Thoracic aorta (tissue), 2 donors: Measurements from ENCODE around the gene ARHGEF28. TPM values are rescaled to one million over a fixed set of nuclear protein-coding genes. Genes with fewer than 3 reads are reported as not detected.

Experiments used
- ATAC-seq: fragments of 150-250 bp; one replicate; pipeline ENCODE4 v1.8.0; 2017; ENCODE audit warnings: low read depth; ENCODE audit not compliant: insufficient number of reproducible peaks, low FRiP score
- DNase-seq: peaks from one replicate; pipeline ENCODE4 v3.0.0-alpha.2; 2020; ENCODE audit warnings: low spot score
- H3K27ac ChIP-seq, 2 donors: fragments of 200-600 bp; sonication (generic); 1 replicate in 1 of 2; 2 replicates in 1 of 2; pipeline ENCODE4 v1.5.1; 2016; ENCODE audit warnings: mild to moderate bottlenecking in 2 of 2, moderate library complexity in 2 of 2
- H3K27me3 ChIP-seq: fragments of 200-600 bp; sonication (generic); replicated peaks from 2 replicates; pipeline ENCODE4 v1.6.0; 2016; ENCODE audit warnings: mild to moderate bottlenecking; ENCODE audit not compliant: insufficient read depth
- H3K36me3 ChIP-seq: fragments of 200-600 bp; sonication (generic); one replicate; pipeline ENCODE4 v1.5.1; 2016
- H3K4me1 ChIP-seq, 2 donors: fragments of 200-600 bp; sonication (generic); 1 replicate in 1 of 2; 2 replicates in 1 of 2; pipeline versions ENCODE4 v1.5.1 to v1.6.0; 2016; ENCODE audit warnings: low read depth in 2 of 2, mild to moderate bottlenecking in 1 of 2; ENCODE audit not compliant: control insufficient read depth in 1 of 2
- H3K4me3 ChIP-seq: fragments of 200-600 bp; sonication (generic); 2 replicates; pipeline ENCODE4 v1.5.1; 2016; ENCODE audit warnings: mild to moderate bottlenecking
- H3K9me3 ChIP-seq: fragments of 200-600 bp; sonication (generic); 2 replicates; pipeline ENCODE4 v1.5.1; 2016
- total RNA-seq, 2 donors: library from RNA; depleted of rRNA; stranded (reverse); fragments of >200 nt; gene quantifications; one replicate each; pipeline versions ENCODE4 v1.1.0 to v1.2.3, GENCODE V29; 2016
- TF ChIP-seq, protein P1 (sequence below): fragments of 200-600 bp; sonication (generic); IDR thresholded peaks from one replicate; pipeline ENCODE4 v1.5.1; 2019; ENCODE audit warnings: antibody characterized with exemption

ARHGEF28 gene
- total RNA-seq, 2 donors from 2014 or later = 35.5 to 40.8 TPM

DNA sequence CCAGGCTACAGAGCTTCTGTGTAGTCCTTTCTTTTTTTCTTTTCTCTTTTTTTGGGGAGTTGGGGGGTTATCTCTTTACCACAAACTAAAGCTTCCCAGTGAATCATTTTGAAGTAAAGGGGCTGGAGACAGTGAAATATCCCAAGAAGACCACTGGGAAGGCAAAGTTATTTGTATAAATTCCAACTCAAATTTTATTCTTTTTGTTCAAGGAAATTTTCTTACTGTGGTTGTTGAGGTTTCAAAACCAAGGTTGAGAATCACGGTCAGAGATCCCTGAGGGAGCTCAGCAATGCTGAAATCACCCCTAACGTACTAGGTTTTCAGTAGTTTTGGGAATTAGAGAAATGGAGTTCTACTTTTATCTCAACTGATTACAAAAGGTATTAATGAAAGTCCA lies 175.7 kb downstream of the ARHGEF28 start:
- Histone ChIP-seq H3K4me1 (peaks cover 0 to 6% of the 10 kb centered on the region in 2 donors), H3K4me3 (no peak overlapping the region), H3K9me3 (no peaks in the 10 kb centered on the region), H3K36me3 (no peaks in the 10 kb centered on the region), H3K27me3 (no peaks in the 10 kb centered on the region), H3K27ac (peak overlapping the region in 1 of 2 donors; percentile 47)
- DNase-seq (no peak), ATAC-seq (no peak)
- TF ChIP-seq, protein P1, sequence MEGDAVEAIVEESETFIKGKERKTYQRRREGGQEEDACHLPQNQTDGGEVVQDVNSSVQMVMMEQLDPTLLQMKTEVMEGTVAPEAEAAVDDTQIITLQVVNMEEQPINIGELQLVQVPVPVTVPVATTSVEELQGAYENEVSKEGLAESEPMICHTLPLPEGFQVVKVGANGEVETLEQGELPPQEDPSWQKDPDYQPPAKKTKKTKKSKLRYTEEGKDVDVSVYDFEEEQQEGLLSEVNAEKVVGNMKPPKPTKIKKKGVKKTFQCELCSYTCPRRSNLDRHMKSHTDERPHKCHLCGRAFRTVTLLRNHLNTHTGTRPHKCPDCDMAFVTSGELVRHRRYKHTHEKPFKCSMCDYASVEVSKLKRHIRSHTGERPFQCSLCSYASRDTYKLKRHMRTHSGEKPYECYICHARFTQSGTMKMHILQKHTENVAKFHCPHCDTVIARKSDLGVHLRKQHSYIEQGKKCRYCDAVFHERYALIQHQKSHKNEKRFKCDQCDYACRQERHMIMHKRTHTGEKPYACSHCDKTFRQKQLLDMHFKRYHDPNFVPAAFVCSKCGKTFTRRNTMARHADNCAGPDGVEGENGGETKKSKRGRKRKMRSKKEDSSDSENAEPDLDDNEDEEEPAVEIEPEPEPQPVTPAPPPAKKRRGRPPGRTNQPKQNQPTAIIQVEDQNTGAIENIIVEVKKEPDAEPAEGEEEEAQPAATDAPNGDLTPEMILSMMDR = no peak

DNA sequence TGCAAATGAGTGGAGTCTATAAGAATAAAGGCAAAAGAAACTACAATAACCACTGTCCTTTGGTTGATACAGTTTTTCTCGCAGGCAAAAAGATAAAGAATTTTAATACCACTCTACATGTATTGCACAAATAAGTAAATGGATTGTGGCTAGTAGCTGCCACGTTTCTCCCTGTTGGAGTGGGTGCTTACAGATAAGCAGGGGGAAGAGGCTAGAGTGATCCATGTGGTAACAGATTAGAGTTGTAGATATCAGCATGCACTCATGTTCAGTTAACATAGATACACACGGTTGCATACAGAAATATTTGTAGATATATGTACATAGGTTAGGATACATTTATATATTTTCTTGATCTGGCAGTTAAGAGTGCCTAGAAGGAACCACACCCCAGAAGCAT lies 179.5 kb downstream of the ARHGEF28 start:
- Histone ChIP-seq H3K27me3 (no peaks in the 10 kb centered on the region), H3K27ac (no peak overlapping the region), H3K36me3 (no peaks in the 10 kb centered on the region), H3K4me3 (no peak overlapping the region), H3K9me3 (no peaks in the 10 kb centered on the region), H3K4me1 (no peaks in the 10 kb centered on the region)
- TF ChIP-seq, protein P1 = no peak
- ATAC-seq = no peak
- DNase-seq = no peak

DNA sequence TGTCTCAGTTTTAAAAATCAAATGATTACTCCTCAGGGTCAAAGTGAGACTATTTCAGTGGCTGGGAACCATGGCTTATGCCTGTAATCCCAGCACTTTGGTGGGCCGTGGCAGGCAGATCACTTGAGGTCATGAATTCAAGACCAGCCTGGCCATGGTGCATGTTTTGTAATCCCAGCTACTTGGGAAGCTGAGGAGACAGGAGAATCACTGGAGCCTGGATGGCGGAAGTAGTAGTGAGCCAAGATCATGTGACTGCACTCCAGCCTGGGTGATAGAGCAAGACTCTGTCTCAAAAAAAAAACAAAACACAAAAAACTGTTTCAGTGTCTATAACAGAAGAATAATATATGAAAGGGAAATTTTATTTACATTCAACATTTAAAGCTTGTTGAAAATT lies 182.9 kb downstream of the ARHGEF28 start:
- TF ChIP-seq, protein P1 = no peak
- no peak overlapping the region for H3K27ac ChIP-seq
- H3K36me3 ChIP-seq = no peaks in the 10 kb centered on the region
- ATAC-seq = no peak
- no peaks in the 10 kb centered on the region for H3K9me3 ChIP-seq
- DNase-seq = no peak
- H3K4me1 ChIP-seq = no peaks in the 10 kb centered on the region
- H3K27me3 ChIP-seq = no peaks in the 10 kb centered on the region
- no peak overlapping the region for H3K4me3 ChIP-seq

DNA sequence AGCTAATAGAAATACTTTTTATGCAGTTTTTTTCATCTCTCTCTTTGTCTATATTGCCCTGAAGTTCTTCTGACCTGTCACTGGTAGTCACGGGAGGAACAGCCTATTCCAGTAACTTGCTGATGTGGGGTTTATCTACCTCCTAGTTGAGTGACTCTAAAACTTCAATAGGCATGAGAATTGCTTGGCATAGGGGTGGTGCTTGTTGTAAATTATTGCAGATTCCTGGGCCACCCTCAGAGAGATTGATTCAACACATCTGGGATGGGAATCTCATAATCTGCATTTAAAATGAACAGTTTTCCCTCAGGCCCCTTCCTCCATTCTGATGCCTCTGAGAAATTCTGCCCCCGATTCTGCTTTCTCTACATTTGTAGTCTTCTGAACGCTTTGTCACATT lies 184.4 kb downstream of the ARHGEF28 start:
- TF ChIP-seq, protein P1 = no peak
- Histone ChIP-seq H3K36me3 (no peaks in the 10 kb centered on the region), H3K4me1 (no peaks in the 10 kb centered on the region), H3K9me3 (no peaks in the 10 kb centered on the region), H3K27ac (no peak overlapping the region), H3K27me3 (no peaks in the 10 kb centered on the region), H3K4me3 (no peak overlapping the region)
- DNase-seq (no peak), ATAC-seq (no peak)

DNA sequence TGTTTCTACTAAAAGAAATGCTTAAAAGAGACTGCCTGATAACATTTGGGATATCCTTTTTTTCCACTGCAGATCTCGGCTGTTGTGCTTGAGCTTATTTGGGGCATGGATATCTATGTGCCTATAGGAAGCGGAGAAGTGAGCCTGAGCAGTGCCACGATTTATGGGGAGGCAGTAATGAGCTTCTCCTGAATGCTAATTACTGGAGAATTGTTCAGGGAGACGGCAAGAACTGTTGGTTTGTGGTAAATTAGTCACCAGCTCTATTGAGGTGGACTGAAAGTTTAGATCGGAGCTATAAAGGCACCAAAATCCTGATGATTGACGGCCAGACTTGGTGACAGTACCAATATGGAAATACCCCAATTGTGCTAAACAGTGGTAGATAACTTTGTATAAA lies 186.5 kb downstream of the ARHGEF28 start:
- DNase-seq (no peak), ATAC-seq (no peak)
- Histone ChIP-seq H3K27me3 (no peaks in the 10 kb centered on the region), H3K36me3 (no peaks in the 10 kb centered on the region), H3K4me1 (peaks cover 7 to 11% of the 10 kb centered on the region in 2 donors), H3K4me3 (no peak overlapping the region), H3K27ac (no peak overlapping the region), H3K9me3 (no peaks in the 10 kb centered on the region)
- TF ChIP-seq, protein P1 = no peak
